Ovary (tissue), 3 donors: Measurements from ENCODE around the gene PTPRG.

Source experiments
- POLR2A ChIP-seq: fragments of 450-650 bp; IDR thresholded peaks from one replicate; pipeline ENCODE4 v1.6.1; 2017; ENCODE audit warnings: antibody characterized with exemption, mild to moderate bottlenecking, moderate library complexity
- TF ChIP-seq, protein P1 (sequence below), 3 donors: fragments of 450-650 bp in 2 of 3; fragments of 200-600 bp in 1 of 3; IDR thresholded peaks; one replicate each; pipeline versions ENCODE4 v1.5.1 to v1.8.0; 2016 to 2022; ENCODE audit warnings: antibody characterized with exemption in 3 of 3, mild to moderate bottlenecking in 1 of 3
- donor health status: DM: no; HTN: no; CAD: no.

- TF ChIP-seq, protein P1, sequence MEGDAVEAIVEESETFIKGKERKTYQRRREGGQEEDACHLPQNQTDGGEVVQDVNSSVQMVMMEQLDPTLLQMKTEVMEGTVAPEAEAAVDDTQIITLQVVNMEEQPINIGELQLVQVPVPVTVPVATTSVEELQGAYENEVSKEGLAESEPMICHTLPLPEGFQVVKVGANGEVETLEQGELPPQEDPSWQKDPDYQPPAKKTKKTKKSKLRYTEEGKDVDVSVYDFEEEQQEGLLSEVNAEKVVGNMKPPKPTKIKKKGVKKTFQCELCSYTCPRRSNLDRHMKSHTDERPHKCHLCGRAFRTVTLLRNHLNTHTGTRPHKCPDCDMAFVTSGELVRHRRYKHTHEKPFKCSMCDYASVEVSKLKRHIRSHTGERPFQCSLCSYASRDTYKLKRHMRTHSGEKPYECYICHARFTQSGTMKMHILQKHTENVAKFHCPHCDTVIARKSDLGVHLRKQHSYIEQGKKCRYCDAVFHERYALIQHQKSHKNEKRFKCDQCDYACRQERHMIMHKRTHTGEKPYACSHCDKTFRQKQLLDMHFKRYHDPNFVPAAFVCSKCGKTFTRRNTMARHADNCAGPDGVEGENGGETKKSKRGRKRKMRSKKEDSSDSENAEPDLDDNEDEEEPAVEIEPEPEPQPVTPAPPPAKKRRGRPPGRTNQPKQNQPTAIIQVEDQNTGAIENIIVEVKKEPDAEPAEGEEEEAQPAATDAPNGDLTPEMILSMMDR (IDR thresholded peaks at IDR 0.05) = no peak
- no peak for TF ChIP-seq POLR2A
Measured at GRCh38 chr3:61579685-61580084, 18.3 kb downstream of the PTPRG start.
